ENCODE measurements around the gene TXNL4A. TPM values are rescaled to one million over a fixed set of nuclear protein-coding genes. Genes with fewer than 3 reads are reported as not detected.
"Not testable (repeated sequence)": the region's sequence is repeated elsewhere in the genome, so short reads cannot be mapped to it uniquely, and the experiment has no call there.

Gene TXNL4A
- total RNA-seq, 1 experiment from 2014 or later = 216 TPM

DNA sequence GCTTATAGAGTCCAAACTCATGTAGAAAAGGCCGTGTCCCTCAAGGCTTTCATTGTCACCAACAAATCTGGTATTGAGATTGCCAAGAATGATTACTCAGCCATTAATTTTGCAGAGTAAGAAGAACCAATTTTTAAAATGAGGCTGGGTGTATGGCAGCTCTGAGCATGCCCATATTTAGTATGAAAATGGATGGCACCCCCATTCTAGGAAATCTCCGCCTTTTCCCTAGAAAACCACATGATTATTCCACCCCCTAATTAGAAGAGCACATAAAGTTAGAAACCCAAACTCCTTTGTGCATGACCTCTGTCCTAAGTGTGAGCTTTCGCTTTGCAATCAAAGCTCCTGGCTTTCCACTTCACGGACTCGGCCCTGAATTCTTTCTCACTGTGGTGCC, 14.1 kb upstream of the TXNL4A start:
- CTCF ChIA-PET = no interaction called here
- TF ChIP-seq, protein P1, sequence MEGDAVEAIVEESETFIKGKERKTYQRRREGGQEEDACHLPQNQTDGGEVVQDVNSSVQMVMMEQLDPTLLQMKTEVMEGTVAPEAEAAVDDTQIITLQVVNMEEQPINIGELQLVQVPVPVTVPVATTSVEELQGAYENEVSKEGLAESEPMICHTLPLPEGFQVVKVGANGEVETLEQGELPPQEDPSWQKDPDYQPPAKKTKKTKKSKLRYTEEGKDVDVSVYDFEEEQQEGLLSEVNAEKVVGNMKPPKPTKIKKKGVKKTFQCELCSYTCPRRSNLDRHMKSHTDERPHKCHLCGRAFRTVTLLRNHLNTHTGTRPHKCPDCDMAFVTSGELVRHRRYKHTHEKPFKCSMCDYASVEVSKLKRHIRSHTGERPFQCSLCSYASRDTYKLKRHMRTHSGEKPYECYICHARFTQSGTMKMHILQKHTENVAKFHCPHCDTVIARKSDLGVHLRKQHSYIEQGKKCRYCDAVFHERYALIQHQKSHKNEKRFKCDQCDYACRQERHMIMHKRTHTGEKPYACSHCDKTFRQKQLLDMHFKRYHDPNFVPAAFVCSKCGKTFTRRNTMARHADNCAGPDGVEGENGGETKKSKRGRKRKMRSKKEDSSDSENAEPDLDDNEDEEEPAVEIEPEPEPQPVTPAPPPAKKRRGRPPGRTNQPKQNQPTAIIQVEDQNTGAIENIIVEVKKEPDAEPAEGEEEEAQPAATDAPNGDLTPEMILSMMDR (conservative IDR thresholded peaks at IDR 0.05; ENCODE audit: low read depth, low read length) = no peak
- no peak for TF ChIP-seq EZH2 (IDR thresholded peaks at IDR 0.05; ENCODE audit: borderline replicate concordance, low read depth, low read length, poor library complexity, severe bottlenecking)
- no peaks in the 10 kb centered on the region for H3K36me3 ChIP-seq (ENCODE audit: insufficient read depth, low read length, poor library complexity, severe bottlenecking)
- intact Hi-C loops (cut with micrococcal nuclease; ENCODE audit: unreplicated experiment) = no loop called here
- no peaks in the 10 kb centered on the region for H3K9me3 ChIP-seq (ENCODE audit: low read depth, low read length, poor library complexity, severe bottlenecking)
- no peak for DNase-seq (ENCODE audit: low spot score)
- no peak overlapping the region for H3K4me3 ChIP-seq (ENCODE audit: low read depth, low read length, poor library complexity, severe bottlenecking)
- POLR2A ChIA-PET (ENCODE audit: low non-redundant PET) = interaction anchor here (0.6 kb wide), 1 partner anchor 155 kb away, joined by 5 read pairs; no protein-coding TSS in a partner anchor
- no peaks in the 10 kb centered on the region for H3K27me3 ChIP-seq (replicated peaks; ENCODE audit: insufficient read depth, low read depth, low read length, poor library complexity)
- no peak overlapping the region for H3K27ac ChIP-seq (ENCODE audit: low read depth, low read length, poor library complexity, severe bottlenecking)
- BruUV-seq (replicated peaks) = no TSS peak
- no peaks in the 10 kb centered on the region for H3K4me1 ChIP-seq (ENCODE audit: insufficient read depth, low read length, poor library complexity, severe bottlenecking)

DNA sequence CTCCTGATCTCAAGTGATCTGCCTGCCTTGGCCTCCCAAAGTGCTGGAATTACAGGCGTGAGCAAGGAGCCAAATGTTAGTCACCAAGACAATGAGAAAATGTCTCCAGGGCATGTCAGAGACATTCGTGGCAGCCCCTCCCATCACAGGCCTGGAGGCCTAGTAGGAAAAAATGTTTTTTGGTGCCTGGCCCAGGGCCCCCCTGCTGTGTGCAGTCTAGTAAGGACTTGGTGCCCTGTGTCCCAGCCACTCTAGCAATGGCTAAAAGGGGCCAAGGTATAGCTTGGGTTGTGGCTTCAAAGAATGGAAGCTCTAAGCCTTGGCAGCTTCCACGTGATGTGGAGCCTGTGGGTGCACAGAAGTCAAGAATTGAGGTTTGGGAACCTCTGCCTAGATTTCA, 12.5 kb upstream of the TXNL4A start:
- H3K4me3 ChIP-seq (ENCODE audit: low read depth, low read length, poor library complexity, severe bottlenecking) = no peak overlapping the region
- no peak for DNase-seq (ENCODE audit: low spot score)
- intact Hi-C loops (cut with micrococcal nuclease; ENCODE audit: unreplicated experiment) = no loop called here
- ChIA-PET POLR2A (ENCODE audit: low non-redundant PET) (no interaction called here), CTCF (no interaction called here)
- H3K27ac ChIP-seq (ENCODE audit: low read depth, low read length, poor library complexity, severe bottlenecking) = no peak overlapping the region
- H3K9me3 ChIP-seq (ENCODE audit: low read depth, low read length, poor library complexity, severe bottlenecking) = no peaks in the 10 kb centered on the region
- BruUV-seq (replicated peaks) = no TSS peak
- TF ChIP-seq EZH2 (IDR thresholded peaks at IDR 0.05; ENCODE audit: borderline replicate concordance, low read depth, low read length, poor library complexity, severe bottlenecking) = no peak
- TF ChIP-seq, protein P1 (conservative IDR thresholded peaks at IDR 0.05; ENCODE audit: low read depth, low read length) = no peak
- H3K27me3 ChIP-seq (replicated peaks; ENCODE audit: insufficient read depth, low read depth, low read length, poor library complexity) = no peaks in the 10 kb centered on the region
- H3K4me1 ChIP-seq (ENCODE audit: insufficient read depth, low read length, poor library complexity, severe bottlenecking) = no peaks in the 10 kb centered on the region
- H3K36me3 ChIP-seq (ENCODE audit: insufficient read depth, low read length, poor library complexity, severe bottlenecking) = no peaks in the 10 kb centered on the region

DNA sequence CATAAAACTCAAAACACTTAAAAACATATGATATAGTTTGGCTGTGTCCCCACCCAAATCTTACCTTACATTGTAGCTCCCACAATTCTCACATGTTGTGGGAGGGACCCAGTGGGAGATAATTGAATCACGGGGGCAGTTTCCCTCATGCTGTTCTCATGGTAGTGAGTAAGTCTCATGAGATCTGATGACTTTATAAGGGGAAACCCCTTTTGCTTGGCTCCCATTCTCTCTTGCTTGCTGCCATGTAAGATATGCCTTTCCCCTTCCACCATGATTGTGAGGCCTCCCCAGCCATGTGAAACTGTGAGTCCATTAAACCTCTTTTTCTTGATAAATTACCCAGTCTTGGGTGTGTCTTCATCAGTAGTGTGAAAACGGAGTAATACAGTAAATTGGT, 11.3 kb upstream of the TXNL4A start:
- H3K27ac ChIP-seq (ENCODE audit: low read depth, low read length, poor library complexity, severe bottlenecking); H3K4me1 ChIP-seq (ENCODE audit: insufficient read depth, low read length, poor library complexity, severe bottlenecking); H3K9me3 ChIP-seq (ENCODE audit: low read depth, low read length, poor library complexity, severe bottlenecking); H3K27me3 ChIP-seq (replicated peaks; ENCODE audit: insufficient read depth, low read depth, low read length, poor library complexity); DNase-seq (ENCODE audit: low spot score); H3K4me3 ChIP-seq (ENCODE audit: low read depth, low read length, poor library complexity, severe bottlenecking); H3K36me3 ChIP-seq (ENCODE audit: insufficient read depth, low read length, poor library complexity, severe bottlenecking); intact Hi-C loops (cut with micrococcal nuclease; ENCODE audit: unreplicated experiment); POLR2A ChIA-PET (ENCODE audit: low non-redundant PET); CTCF ChIA-PET; BruUV-seq (replicated peaks): not testable (repeated sequence)

DNA sequence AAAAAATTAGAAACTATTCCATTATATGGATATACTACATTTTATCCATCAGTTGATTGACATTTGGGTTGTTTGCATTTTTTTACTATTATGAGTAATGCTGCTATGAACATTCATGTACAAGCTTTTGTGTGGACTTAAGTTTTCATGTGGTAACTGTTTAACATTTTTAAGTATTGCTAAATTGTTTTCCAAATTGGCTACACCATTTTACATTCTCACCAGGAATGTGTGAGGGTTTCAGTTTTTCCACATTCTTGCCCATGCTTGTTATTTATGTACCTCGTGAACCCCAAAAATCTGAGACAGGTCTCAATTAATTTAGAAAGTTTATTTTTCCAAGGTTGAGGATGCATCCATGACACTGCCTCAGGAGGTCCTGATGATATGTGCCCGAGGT, 3.1 kb upstream of the TXNL4A start:
- BruUV-seq (replicated peaks) = no TSS peak
- ChIA-PET CTCF (no interaction called here), POLR2A (ENCODE audit: low non-redundant PET) (no interaction called here)
- intact Hi-C loops (cut with micrococcal nuclease; ENCODE audit: unreplicated experiment) = no loop called here
- TF ChIP-seq EZH2 (IDR thresholded peaks at IDR 0.05; ENCODE audit: borderline replicate concordance, low read depth, low read length, poor library complexity, severe bottlenecking) = no peak
- TF ChIP-seq, protein P1 (conservative IDR thresholded peaks at IDR 0.05; ENCODE audit: low read depth, low read length) = no peak
- no peak overlapping the region for H3K4me3 ChIP-seq (ENCODE audit: low read depth, low read length, poor library complexity, severe bottlenecking)
- H3K27ac ChIP-seq (ENCODE audit: low read depth, low read length, poor library complexity, severe bottlenecking) = no peak overlapping the region
- peaks cover 7% of the 10 kb centered on the region for H3K4me1 ChIP-seq (ENCODE audit: insufficient read depth, low read length, poor library complexity, severe bottlenecking)
- H3K9me3 ChIP-seq (ENCODE audit: low read depth, low read length, poor library complexity, severe bottlenecking) = no peaks in the 10 kb centered on the region
- no peak for DNase-seq (ENCODE audit: low spot score)
- H3K27me3 ChIP-seq (replicated peaks; ENCODE audit: insufficient read depth, low read depth, low read length, poor library complexity) = no peaks in the 10 kb centered on the region
- H3K36me3 ChIP-seq (ENCODE audit: insufficient read depth, low read length, poor library complexity, severe bottlenecking) = peaks cover under 1% of the 10 kb centered on the region

All from A673 (cell line).